Karpas-422 (cell line): ENCODE measurements around the gene MICAL1. TPM values are rescaled to one million over a fixed set of nuclear protein-coding genes. Genes with fewer than 3 reads are reported as not detected.
A peak's percentile ranks its signal among the peaks of the same experiment; 100 is the strongest.

Experiments used
- DNase-seq: peaks from one replicate; pipeline ENCODE4 v3.0.0-alpha.2; 2015
- H2AFZ ChIP-seq: fragments of 200-600 bp; sonication (generic); 2 replicates; pipeline ENCODE4 v1.6.1; 2014; ENCODE audit warnings: antibody characterized with exemption, low read length, mixed read lengths
- H3K27ac ChIP-seq: fragments of 200-600 bp; sonication (generic); 2 replicates; pipeline ENCODE4 v1.5.1; 2014; ENCODE audit warnings: mild to moderate bottlenecking, low read length, moderate library complexity
- H3K27me3 ChIP-seq: fragments of 200-600 bp; sonication (generic); 2 replicates; pipeline ENCODE4 v1.6.1; 2014; ENCODE audit warnings: low read length, mixed read lengths
- H3K36me3 ChIP-seq: fragments of 200-600 bp; sonication (generic); 2 replicates; pipeline ENCODE4 v1.6.1; 2014; ENCODE audit warnings: low read length, mixed read lengths; ENCODE audit not compliant: insufficient read depth
- H3K4me1 ChIP-seq: fragments of 200-600 bp; sonication (generic); 2 replicates; pipeline ENCODE4 v1.6.1; 2014; ENCODE audit warnings: mild to moderate bottlenecking, low read length, mixed read lengths
- H3K4me2 ChIP-seq: fragments of 200-600 bp; sonication (generic); 2 replicates; pipeline ENCODE4 v1.6.1; 2014; ENCODE audit warnings: low read length, low read depth, mild to moderate bottlenecking; ENCODE audit not compliant: poor library complexity, severe bottlenecking
- H3K4me3 ChIP-seq: fragments of 200-600 bp; sonication (generic); 2 replicates; pipeline ENCODE4 v1.5.1; 2014; ENCODE audit warnings: mild to moderate bottlenecking, antibody characterized with exemption, low read length, mixed read lengths
- H3K79me2 ChIP-seq: fragments of 200-600 bp; sonication (generic); 2 replicates; pipeline ENCODE4 v1.6.1; 2014; ENCODE audit warnings: mild to moderate bottlenecking, low read length, mixed read lengths
- H3K9ac ChIP-seq: fragments of 200-600 bp; sonication (generic); 2 replicates; pipeline ENCODE4 v1.6.0; 2014; ENCODE audit warnings: low read length
- H3K9me2 ChIP-seq: fragments of 200-600 bp; sonication (generic), shearing (Covaris generic); replicated peaks from 2 replicates; pipeline ENCODE4 v1.6.0; 2014; ENCODE audit warnings: mild to moderate bottlenecking, low read length, moderate library complexity; ENCODE audit not compliant: insufficient read depth
- H3K9me3 ChIP-seq: fragments of 300-700, 200-600 bp; sonication (generic); 2 replicates; pipeline ENCODE4 v1.6.1; 2014; ENCODE audit warnings: low read length, mixed read lengths
- H4K20me1 ChIP-seq: fragments of 200-600 bp; sonication (generic); 2 replicates; pipeline ENCODE4 v1.6.1; 2014; ENCODE audit warnings: mild to moderate bottlenecking, antibody characterized with exemption, low read length, low read depth; ENCODE audit not compliant: insufficient read depth
- total RNA-seq: library from RNA; depleted of rRNA; stranded (reverse); fragments of >200 nt; shearing (Covaris generic); gene quantifications from 2 replicates; pipeline ENCODE4 v1.2.3, GENCODE V29; 2014; ENCODE audit warnings: low replicate concordance

The MICAL1 gene
- total RNA-seq, 1 experiment from 2014 or later = 59.4 TPM

DNA sequence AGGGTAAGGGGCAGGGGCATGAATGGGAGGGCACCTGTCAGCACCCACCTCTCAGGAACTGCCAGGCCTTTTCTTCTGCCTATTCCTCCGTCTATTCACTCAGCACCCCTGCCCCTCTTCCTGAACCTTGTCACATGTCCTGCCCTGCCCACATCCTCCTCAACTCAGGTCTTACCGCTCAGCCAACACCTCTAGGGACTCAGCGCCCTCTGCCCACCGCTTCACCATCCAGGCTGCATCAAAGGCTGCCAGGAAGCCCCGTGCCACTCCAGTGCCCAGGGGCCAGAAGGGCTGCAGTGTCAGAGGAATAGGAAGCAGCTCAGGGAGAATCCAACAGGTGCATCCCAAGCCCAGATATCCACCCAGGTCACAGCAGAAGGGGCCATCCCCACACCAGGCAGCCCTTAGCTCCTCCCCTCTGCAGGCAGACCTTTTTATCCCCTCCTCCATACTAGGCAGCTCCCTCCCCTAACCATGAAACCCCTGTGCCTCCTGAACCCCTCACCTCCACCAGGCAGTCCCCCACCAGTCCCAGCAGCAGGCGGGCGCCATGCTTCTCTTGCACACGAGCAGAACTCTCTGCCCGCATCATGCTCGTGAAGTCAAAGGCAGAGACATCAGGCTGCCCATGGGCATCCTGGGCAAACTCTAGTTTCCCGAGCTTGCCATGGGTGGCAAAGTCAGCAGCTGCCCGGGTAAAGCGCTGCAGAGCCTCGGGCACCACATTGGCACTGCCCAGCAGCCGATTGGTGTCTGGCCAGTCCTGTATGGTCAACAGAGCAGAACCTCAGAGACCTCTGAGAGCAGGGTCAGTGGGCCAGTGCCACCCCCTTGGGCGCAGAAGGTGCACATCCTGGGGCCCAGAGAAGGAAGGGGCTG, 5.5 kb downstream of the MICAL1 start:
- H3K9ac ChIP-seq = no peak overlapping the region
- no peaks in the 10 kb centered on the region for H3K27me3 ChIP-seq
- H3K27ac ChIP-seq = no peak overlapping the region
- no peaks in the 10 kb centered on the region for H3K9me2 ChIP-seq
- no peak overlapping the region for H2AFZ ChIP-seq
- H3K36me3 ChIP-seq = 0 out of 2 replicates have a peak, but pooled peaks cover 6% of the 10 kb centered on the region
- no peaks in the 10 kb centered on the region for H3K9me3 ChIP-seq
- H3K4me2 ChIP-seq = no peak overlapping the region
- peaks cover 13% of the 10 kb centered on the region; the same call in 1 of the 2 replicates for H3K79me2 ChIP-seq
- no peak for DNase-seq
- no peak overlapping the region for H3K4me3 ChIP-seq
- no peaks in the 10 kb centered on the region for H4K20me1 ChIP-seq
- H3K4me1 ChIP-seq = peaks cover 9% of the 10 kb centered on the region

DNA sequence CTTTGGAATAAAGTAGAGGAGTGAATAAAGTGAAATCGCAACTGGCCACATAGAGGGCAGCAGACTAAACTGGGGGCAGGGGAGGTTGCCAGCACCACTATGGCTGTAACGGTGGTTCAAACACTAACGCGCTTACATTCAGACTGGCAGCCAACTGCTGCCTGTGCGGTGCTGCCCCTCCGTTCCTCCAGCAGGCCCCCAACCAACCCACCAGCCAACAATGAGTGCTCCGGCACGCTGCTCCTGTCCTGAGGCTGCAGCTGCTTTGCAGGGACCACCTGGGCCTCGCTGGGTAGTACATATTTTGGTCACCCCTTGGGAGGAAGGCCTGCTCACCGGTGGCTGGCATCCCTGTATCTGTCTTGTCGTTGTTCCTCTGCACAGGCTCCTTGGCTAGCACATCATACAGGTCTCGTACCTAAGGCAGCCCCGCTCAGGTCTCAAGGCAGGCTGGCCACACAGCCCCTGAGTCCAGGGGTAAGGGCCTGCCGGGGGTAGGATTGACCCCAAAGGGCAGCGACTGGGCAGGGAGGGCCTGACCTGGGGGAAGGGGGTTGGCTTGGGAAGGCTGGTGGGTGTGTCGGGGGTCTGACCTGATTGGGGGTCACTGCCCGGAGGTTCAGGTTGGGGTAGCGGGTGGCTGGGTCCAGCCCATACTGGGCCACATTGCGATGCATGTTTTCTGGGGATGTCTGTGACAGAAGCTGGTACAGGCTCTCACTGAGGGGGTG, 6.3 kb downstream of the MICAL1 start:
- 0 out of 2 replicates have a peak, but pooled peaks cover 6% of the 10 kb centered on the region for H3K36me3 ChIP-seq
- no peaks in the 10 kb centered on the region for H3K9me3 ChIP-seq
- H3K79me2 ChIP-seq = peaks cover 5% of the 10 kb centered on the region; the same call in 1 of the 2 replicates
- H3K9ac ChIP-seq = no peak overlapping the region
- H4K20me1 ChIP-seq = no peaks in the 10 kb centered on the region
- no peak for DNase-seq
- no peak overlapping the region for H3K27ac ChIP-seq
- H2AFZ ChIP-seq = no peak overlapping the region
- peaks cover 5% of the 10 kb centered on the region for H3K4me1 ChIP-seq
- no peak overlapping the region for H3K4me3 ChIP-seq
- no peaks in the 10 kb centered on the region for H3K9me2 ChIP-seq
- H3K27me3 ChIP-seq = no peaks in the 10 kb centered on the region
- no peak overlapping the region for H3K4me2 ChIP-seq

DNA sequence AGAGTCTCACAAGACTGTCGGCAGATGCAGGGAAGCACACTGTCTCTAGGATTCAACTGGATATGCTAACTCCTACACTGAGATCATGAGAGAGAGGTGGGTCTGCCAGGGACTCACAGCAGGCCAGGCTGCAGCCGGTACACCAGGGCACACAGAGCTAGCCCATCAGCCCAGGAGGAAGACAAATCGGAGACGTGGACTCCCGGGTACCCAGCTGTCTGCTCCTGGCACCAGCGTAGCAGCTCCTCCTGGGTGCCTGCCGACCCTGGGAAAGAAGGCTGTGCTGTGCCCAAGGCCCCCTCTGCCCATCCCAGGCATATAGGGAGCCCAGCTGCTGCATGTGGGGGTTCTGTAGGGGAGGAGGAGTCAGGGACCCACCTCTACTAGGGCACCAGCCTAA, 7.0 kb downstream of the MICAL1 start:
- Histone ChIP-seq H3K4me2 (no peak overlapping the region), H3K79me2 (no peaks in the 10 kb centered on the region), H3K27me3 (no peaks in the 10 kb centered on the region), H3K9ac (no peak overlapping the region), H2AFZ (no peak overlapping the region), H3K9me3 (no peaks in the 10 kb centered on the region), H3K4me3 (no peak overlapping the region), H3K9me2 (no peaks in the 10 kb centered on the region), H3K4me1 (no peaks in the 10 kb centered on the region), H3K27ac (no peak overlapping the region), H3K36me3 (0 out of 2 replicates have a peak, but pooled peaks cover 6% of the 10 kb centered on the region), H4K20me1 (no peaks in the 10 kb centered on the region)
- no peak for DNase-seq

DNA sequence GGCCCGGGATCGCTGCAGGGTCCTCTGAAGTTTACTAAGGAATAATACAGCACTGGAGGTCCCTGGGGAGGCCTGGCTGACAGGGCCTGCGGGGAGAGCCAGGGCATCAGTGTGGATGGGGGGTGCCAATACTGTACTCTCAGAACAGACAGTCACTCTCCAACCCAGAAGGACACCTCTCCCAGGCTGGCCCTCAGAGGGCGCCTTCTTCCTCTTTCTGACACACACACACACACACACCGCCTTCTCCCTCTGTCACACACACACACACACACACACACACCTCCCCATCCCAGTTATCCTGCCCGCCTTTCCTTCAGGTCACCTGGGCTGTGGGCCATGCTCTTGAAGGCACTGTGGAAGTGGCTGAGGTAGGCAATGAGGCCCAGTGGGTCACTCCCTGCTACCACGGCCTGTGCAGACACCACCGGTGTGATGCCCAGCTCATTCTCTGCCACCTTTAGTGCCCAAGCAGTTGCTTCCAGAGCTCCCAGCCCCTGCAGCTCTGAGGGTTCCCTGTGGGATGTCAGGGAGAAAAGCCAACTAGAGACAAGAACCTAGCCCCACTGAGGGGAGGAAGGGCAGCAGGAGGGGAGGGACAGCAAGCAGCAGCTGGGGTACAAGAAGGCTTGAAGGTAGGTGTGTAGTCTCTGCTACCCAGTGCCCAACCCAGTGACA, 7.6 kb downstream of the MICAL1 start:
- no peaks in the 10 kb centered on the region for H3K27me3 ChIP-seq
- H3K79me2 ChIP-seq = no peaks in the 10 kb centered on the region
- H3K4me3 ChIP-seq = no peak overlapping the region
- no peak overlapping the region for H3K27ac ChIP-seq
- H2AFZ ChIP-seq = no peak overlapping the region
- H3K9ac ChIP-seq = no peak overlapping the region
- H3K9me2 ChIP-seq = no peaks in the 10 kb centered on the region
- no peaks in the 10 kb centered on the region for H4K20me1 ChIP-seq
- H3K9me3 ChIP-seq = no peaks in the 10 kb centered on the region
- no peaks in the 10 kb centered on the region for H3K4me1 ChIP-seq
- peak; percentile 62 for DNase-seq
- no peak overlapping the region for H3K4me2 ChIP-seq
- H3K36me3 ChIP-seq = 0 out of 2 replicates have a peak, but pooled peaks cover 6% of the 10 kb centered on the region

DNA sequence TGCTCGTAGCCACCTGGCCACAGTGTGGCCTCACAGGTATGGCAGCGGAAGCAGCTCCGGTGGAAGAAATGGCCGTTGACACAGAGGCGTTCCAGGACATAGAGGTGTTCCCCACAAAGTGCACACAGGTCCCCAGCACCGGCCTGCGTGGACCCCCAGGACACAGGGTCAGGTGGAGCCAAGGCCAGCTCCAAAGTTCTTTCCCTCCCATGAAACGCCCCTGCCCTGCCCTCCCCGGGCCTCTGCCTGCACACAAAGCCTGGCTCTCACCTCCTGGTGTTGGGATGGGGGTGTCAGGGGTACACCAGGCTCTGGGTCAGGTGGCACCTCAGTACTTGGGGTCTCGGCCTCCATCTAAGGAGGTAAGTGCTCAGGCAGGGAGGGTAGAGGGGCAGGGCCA, 8.5 kb downstream of the MICAL1 start:
- 0 out of 2 replicates have a peak, but pooled peaks cover 6% of the 10 kb centered on the region for H3K36me3 ChIP-seq
- DNase-seq = no peak
- no peak overlapping the region for H3K4me2 ChIP-seq
- no peak overlapping the region for H3K4me3 ChIP-seq
- no peaks in the 10 kb centered on the region for H4K20me1 ChIP-seq
- H3K9me2 ChIP-seq = no peaks in the 10 kb centered on the region
- H3K27me3 ChIP-seq = no peaks in the 10 kb centered on the region
- no peaks in the 10 kb centered on the region for H3K79me2 ChIP-seq
- H3K4me1 ChIP-seq = peaks cover 4% of the 10 kb centered on the region
- no peak overlapping the region for H3K27ac ChIP-seq
- H2AFZ ChIP-seq = no peak overlapping the region
- no peaks in the 10 kb centered on the region for H3K9me3 ChIP-seq
- H3K9ac ChIP-seq = no peak overlapping the region

DNA sequence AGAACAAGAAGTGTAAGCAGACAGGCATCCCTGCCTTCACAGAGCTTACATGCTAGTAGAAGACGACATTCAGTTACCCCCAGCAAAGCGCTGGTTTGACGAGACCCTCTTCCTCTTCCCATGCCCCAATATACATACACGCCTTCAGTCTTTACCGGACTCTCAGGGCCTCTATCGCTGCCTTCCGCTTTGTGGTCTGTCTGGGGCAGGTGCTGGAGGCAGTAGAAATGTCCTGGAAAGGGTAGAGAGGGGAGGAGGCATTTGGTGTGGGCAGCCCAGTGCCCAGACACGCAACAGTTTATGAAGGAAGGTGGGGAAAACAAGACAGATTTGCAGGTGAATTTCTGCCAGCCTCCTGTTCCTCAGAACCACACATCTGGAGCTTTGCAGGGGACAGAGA, 9.0 kb downstream of the MICAL1 start:
- no peak for DNase-seq
- Histone ChIP-seq H3K4me2 (no peak overlapping the region), H4K20me1 (no peaks in the 10 kb centered on the region), H3K9me3 (no peaks in the 10 kb centered on the region), H3K4me1 (peaks cover 9% of the 10 kb centered on the region), H3K9me2 (no peaks in the 10 kb centered on the region), H2AFZ (no peak overlapping the region), H3K27ac (no peak overlapping the region), H3K36me3 (0 out of 2 replicates have a peak, but pooled peaks cover 2% of the 10 kb centered on the region), H3K79me2 (no peaks in the 10 kb centered on the region; the same call in 1 of the 2 replicates), H3K4me3 (no peak overlapping the region), H3K9ac (no peak overlapping the region), H3K27me3 (no peaks in the 10 kb centered on the region)

DNA sequence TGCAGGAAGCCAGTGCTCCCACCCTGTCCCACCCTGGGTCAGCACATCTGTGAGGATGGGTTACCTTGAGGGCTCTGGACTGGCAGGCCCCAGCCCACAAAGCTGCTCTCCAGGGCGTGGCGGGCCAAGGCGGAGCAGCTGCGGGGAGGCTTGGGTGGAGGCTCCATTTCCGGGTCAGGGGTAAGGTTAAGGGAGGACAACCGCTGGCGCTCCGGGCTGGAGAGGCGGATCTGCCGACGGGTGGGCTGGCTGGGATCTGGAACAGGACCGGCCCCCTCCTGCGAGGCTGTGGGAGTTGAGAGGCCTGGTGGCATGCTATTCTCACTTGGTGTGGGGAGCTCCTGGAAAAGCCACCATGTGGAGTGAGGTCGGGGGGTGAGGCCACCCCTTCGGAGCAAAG, 9.5 kb downstream of the MICAL1 start:
- Histone ChIP-seq H3K4me1 (peaks cover 13% of the 10 kb centered on the region), H3K4me3 (no peak overlapping the region), H2AFZ (no peak overlapping the region), H3K27ac (no peak overlapping the region), H3K9ac (no peak overlapping the region), H4K20me1 (no peaks in the 10 kb centered on the region), H3K36me3 (no peaks in the 10 kb centered on the region), H3K9me2 (no peaks in the 10 kb centered on the region), H3K27me3 (no peaks in the 10 kb centered on the region), H3K4me2 (no peak overlapping the region), H3K79me2 (peaks cover 3% of the 10 kb centered on the region; the same call in 1 of the 2 replicates), H3K9me3 (no peaks in the 10 kb centered on the region)
- no peak for DNase-seq

DNA sequence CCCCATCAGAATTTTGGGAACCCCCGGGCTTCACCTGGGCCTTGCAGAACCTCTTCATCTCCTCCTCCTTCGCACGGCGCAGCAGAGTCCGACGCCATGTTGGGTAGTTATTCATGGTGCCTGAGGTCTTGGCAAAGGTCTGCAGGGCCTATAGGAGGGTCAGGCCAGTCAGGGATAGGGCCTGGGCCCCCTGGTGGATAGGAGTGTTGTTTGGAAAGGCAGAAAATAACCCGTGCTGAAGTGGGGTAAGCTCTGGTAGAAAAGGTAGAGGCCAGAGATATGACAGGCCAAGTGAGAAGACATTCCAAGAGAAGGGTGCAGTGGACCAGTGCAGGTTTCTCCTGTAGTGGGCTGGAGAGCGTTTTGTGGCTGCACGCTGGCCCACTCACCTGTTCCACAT, 10.2 kb downstream of the MICAL1 start:
- no peak for DNase-seq
- no peaks in the 10 kb centered on the region for H3K9me3 ChIP-seq
- H3K4me3 ChIP-seq = no peak overlapping the region
- no peak overlapping the region for H3K9ac ChIP-seq
- H3K27ac ChIP-seq = no peak overlapping the region
- peaks cover 13% of the 10 kb centered on the region for H3K4me1 ChIP-seq
- H3K79me2 ChIP-seq = peaks cover 4% of the 10 kb centered on the region; the same call in 1 of the 2 replicates
- H3K27me3 ChIP-seq = no peaks in the 10 kb centered on the region
- H3K4me2 ChIP-seq = no peak overlapping the region
- no peaks in the 10 kb centered on the region for H4K20me1 ChIP-seq
- H2AFZ ChIP-seq = no peak overlapping the region
- H3K36me3 ChIP-seq = no peaks in the 10 kb centered on the region
- no peaks in the 10 kb centered on the region for H3K9me2 ChIP-seq
